BJ (cell line): ENCODE data around the gene STT3A. TPM values are rescaled to one million over a fixed set of nuclear protein-coding genes. Genes with fewer than 3 reads are reported as not detected.

Experiments
- CTCF ChIA-PET: fragments of 350-600 bp; formaldehyde crosslinking; extraction: SDS; loops from one replicate; lab custom pipeline; 2021; ENCODE audit warnings: antibody characterized with exemption, inconsistent platforms; lab: Yijun Ruan, JAX
- POLR2A ChIA-PET: fragments of 300-600 bp; sonication (Branson Sonifier 250); formaldehyde crosslinking; extraction: SDS; loops from one replicate; lab custom pipeline; 2021; ENCODE audit warnings: antibody characterized with exemption; lab: Charles Lee
- DNase-seq: peaks from one replicate; pipeline ENCODE4 v3.0.0-alpha.2; 2011; ENCODE audit warnings: low read depth
- H3K27me3 ChIP-seq: 2 replicates; pipeline ENCODE4 v1.6.0; 2011; ENCODE audit warnings: low read length; ENCODE audit not compliant: control insufficient read depth, insufficient read depth
- H3K36me3 ChIP-seq: 2 replicates; pipeline ENCODE4 v1.5.1; 2011; ENCODE audit warnings: low read length; ENCODE audit not compliant: control insufficient read depth, insufficient read depth
- H3K4me3 ChIP-seq: 2 replicates; pipeline ENCODE4 v1.5.1; 2011; ENCODE audit warnings: low read depth, mild to moderate bottlenecking, control low read depth, low read length
- CTCF ChIP-seq: IDR thresholded peaks from 2 replicates; pipeline ENCODE4 v1.5.1; 2011; ENCODE audit warnings: low read depth, mild to moderate bottlenecking, control low read depth, inconsistent platforms, low read length, moderate library complexity; ENCODE audit not compliant: insufficient read depth
- polyA plus RNA-seq: library from polyadenylated mRNA; depleted of rRNA; stranded (reverse); fragments of >200 nt; gene quantifications from 2 replicates; pipeline ENCODE4 v1.2.3, GENCODE V29; 2011

The STT3A gene
- polyA plus RNA-seq, 1 experiment, result 363 TPM

- Histone ChIP-seq H3K4me3 (no peak overlapping the region), H3K36me3 (no peaks in the 10 kb centered on the region), H3K27me3 (0 out of 2 replicates have a peak, but pooled peaks cover 1% of the 10 kb centered on the region)
- TF ChIP-seq CTCF, result no peak
- ChIA-PET CTCF (no interaction called here), POLR2A (no interaction called here)
- DNase-seq, result no peak
Observed at GRCh38 chr11:125564357-125564756, 28.3 kb upstream of the STT3A start.

- no peak for DNase-seq
- CTCF ChIA-PET, result interaction anchor here (1.7 kb wide), 1 partner anchor 27 kb away, joined by 4 read pairs; the partner anchor contains the start of gene STT3A
- POLR2A ChIA-PET, result no interaction called here
- Histone ChIP-seq H3K27me3 (0 out of 2 replicates have a peak, but pooled peaks cover 1% of the 10 kb centered on the region), H3K36me3 (no peaks in the 10 kb centered on the region), H3K4me3 (no peak overlapping the region)
- TF ChIP-seq CTCF, result no peak
Observed at GRCh38 chr11:125566235-125566634, 26.4 kb upstream of the STT3A start.

GRCh38 chr11:125568970-125569914 lies 23.4 kb upstream of the STT3A start, which contains the start of gene EI24:
Gene EI24, plus strand, starts transcription at chr11:125569477. Its CDS starts 3,051 bp downstream, at chr11:125572528.
- ChIA-PET POLR2A (interaction anchor here (0.6 kb wide), 1 partner anchor 18 kb away, joined by 3 read pairs; no protein-coding TSS in a partner anchor), CTCF (interaction anchor here (0.7 to 2.6 kb wide), 6 partner anchors 9 to 223 kb away, joined by 3 to 12 read pairs (median 3); partner anchors contain the start of gene STT3A)

GRCh38 chr11:125569915-125570621 lies 22.6 kb upstream of the STT3A start:
- Histone ChIP-seq H3K36me3 (peaks cover 2% of the 10 kb centered on the region), H3K4me3 (peak overlapping the region; percentile 81), H3K27me3 (no peaks in the 10 kb centered on the region)
- no peak for TF ChIP-seq CTCF
- ChIA-PET CTCF (interaction anchor here (0.6 to 2.6 kb wide), 7 partner anchors 9 to 918 kb away, joined by 3 to 12 read pairs (median 3); partner anchors contain the start of gene STT3A), POLR2A (no interaction called here)
- no peak for DNase-seq

More at GRCh38 chr11:125568970-125569914, 23.4 kb upstream of the STT3A start, which contains the start of gene EI24:
- Histone ChIP-seq H3K4me3 (peak within 1 kb of the TSS; percentile 81), H3K27me3 (no peaks in the 10 kb centered on the region), H3K36me3 (no peaks in the 10 kb centered on the region; the same call in 1 of the 2 replicates)
- DNase-seq, result peak; percentile 50
- TF ChIP-seq CTCF, result peak; percentile 82
